Activated T-cell treated with anti-CD3 and anti-CD28 coated beads for 24 hours (primary cell): Measurements from ENCODE around the gene PABPC3.

Source experiments
- DNase-seq: peaks from one replicate; pipeline ENCODE4 v3.0.0-alpha.2; 2020; ENCODE audit warnings: low read depth

PABPC3 gene

GRCh38 chr13:25095851-25096453 is at the start of gene PABPC3:
Gene PABPC3 (plus strand): TSS chr13:25096136. CDS start chr13:25096199, 63 bp downstream.
- DNase-seq = no peak

DNA sequence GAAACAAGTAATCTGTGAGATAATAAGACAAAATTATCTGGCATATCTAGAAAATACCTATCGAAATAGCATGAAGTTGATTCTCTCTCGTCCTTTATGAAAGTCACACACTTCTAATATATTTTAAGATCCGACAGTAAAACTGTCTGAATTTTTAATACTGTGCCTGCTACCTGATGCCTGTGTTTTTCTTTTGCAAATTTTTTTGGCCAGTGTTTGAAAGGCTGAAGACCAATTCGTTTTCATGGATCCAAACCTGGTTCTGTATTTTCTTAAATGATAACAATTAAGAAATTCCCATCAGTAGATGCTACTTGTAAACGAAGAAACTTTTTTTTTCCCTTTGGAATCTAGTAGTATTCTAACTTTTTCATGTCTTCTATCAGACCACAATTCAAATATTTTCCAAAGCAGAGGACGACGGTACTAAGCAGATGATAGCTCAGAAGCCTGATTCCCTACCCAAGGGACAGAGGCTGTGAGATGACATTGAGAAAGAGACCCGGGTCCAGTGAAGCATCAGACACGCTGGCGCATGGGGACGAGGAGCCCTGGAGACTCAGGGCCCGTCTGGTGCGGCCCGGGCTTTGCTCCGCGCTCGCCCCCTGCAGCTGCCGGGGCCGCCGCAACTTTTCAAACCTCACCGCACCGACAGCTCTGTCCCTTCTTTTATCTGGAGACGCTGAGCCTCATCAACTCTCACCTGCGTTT is 49.5 kb upstream of the PABPC3 start:
- no peak for DNase-seq

DNA sequence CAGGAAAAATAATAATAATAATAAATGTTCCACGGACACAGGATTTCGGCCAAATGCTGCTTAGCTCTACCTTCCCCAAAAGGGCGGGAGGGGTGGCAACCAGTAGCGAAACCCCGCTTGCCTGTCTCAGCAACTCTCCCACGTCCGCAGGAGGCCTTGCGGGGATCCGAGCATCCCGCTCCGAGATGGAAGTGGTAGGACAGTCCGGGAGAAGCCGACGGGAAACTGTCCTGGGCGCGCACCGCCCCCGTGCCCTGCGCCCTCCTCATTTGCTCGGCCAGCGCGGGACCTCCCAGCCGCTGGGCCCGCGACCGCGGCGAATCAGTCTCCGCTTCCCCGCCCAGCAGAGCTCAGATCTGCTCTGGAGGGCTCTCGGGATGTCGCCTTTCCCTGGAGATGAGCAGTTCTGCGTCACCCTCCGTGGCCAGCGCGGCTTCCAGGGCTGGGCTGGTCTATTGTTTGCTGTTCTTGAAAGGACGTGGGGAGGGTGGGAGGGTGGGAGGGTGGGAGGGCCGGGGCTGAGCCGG is 48.9 kb upstream of the PABPC3 start:
- no peak for DNase-seq

DNA sequence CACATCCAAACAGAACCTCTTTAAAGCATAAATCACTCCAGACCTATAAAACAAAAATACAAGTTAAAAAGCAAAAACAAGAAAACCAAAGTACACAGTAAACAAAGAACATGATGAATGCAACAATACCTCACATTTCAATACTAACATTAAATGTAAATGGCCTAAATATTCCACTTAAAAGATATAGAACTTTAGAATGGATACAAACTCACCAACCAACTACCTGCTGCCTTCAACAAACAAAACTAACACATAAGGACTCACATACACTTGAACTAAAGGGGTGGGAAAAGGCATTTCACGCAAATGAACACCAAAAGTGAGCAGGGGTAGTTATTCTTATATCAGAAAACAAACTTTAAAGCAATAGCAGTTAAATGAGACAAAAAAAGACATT is 44.9 kb upstream of the PABPC3 start:
- DNase-seq = no peak

DNA sequence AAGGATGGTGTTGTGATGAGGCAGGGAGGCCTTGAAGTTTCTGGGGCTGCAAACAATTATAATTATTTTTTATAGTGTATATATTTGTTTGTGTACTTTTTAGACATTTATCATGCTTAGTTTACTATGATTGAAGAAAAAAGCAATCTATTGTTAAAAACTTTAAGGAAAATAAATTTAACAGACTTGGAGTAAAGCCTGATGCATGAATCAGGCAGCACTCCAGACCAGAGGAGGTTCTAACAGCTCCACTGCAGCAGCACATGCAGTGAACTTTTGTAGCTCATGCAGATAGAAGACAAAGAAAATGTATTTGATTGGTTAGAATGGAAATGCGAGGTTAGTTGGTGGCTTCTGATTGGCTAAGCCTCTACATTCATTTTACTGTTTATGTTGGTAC is 36.8 kb upstream of the PABPC3 start:
- no peak for DNase-seq

- DNase-seq = no peak
Observed at GRCh38 chr13:25059958-25060357, 36.0 kb upstream of the PABPC3 start.

- no peak for DNase-seq
Observed at GRCh38 chr13:25062479-25062878, 33.5 kb upstream of the PABPC3 start.

DNA sequence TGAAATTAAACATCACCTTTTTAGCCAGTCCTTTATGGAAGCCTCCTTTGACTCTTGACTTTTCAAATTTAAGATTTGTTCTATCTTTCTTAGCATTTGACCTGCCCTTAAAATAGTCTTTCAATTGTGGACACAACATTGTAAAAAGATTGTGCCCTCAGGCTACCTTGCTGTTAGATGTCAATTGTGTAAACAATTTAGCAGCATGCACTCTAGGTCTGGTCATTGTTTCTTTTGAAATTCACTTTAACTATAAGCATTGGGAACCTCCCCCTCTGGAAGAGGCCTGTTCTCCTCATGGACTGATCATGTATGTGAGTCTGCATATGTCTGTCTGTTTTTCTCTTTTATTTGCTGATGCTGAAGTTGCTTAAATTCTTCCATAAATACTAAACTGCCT is 31.5 kb upstream of the PABPC3 start:
- no peak for DNase-seq

DNA sequence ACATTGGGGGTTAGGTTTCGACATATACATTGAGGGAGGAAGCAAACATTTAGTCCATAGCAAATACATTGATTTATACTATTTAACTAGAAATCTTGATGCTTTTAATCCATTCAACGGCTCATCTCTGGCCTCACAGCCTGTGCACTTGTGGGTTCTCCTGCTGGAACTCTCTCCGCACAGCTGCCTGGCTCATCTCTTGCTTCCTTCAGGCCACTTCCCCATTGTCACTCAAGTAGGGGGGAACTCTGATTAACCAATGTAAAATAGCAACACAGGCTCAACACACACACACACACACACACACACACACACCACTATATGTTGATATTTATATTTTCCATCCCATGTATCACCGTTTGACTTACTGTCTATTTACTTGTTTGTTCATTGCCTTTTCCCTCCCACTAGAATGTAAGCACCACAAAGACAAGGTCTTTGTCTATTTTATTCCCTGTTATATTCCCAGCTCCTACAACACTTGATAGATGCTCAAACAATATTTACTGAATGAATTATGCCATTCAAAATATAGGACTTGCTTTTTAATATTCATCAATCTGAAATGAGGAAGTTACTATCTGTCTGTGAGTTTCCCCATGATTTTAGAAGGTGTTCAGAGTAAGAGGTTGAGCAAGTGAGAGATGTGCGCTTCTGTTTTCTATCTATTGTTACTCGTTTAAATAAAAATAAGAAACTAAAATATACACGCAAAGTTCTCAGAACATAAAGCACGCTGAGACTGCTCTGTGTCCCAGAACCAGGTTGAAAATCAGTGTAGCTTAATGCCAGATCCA is 29.8 kb upstream of the PABPC3 start:
- DNase-seq = no peak

DNA sequence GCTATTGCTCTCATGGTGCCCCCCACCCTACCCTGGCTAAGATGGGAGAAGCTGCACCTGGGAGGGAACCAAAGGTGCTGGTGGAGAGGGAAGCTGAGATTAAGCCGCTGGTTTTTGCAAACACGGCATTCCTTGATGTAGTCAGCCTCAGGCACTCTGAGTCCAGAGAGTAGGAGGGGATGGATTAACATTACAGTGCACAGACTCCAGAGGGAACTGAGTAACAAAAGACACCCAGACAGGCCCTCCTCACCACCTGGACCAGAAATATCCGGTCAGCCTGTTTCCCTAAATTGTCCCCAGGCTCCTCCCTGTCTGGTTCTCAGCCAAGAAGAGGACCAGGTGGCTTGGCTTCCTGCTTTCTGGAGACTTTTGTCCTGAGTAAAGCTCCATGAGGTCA is 28.9 kb upstream of the PABPC3 start:
- DNase-seq = no peak

GRCh38 chr13:25068810-25069209 is 27.1 kb upstream of the PABPC3 start:
- DNase-seq = no peak

- no peak for DNase-seq
Observed at GRCh38 chr13:25069236-25069635, 26.7 kb upstream of the PABPC3 start.

GRCh38 chr13:25069911-25070310 is 26.0 kb upstream of the PABPC3 start:
- DNase-seq = no peak

DNA sequence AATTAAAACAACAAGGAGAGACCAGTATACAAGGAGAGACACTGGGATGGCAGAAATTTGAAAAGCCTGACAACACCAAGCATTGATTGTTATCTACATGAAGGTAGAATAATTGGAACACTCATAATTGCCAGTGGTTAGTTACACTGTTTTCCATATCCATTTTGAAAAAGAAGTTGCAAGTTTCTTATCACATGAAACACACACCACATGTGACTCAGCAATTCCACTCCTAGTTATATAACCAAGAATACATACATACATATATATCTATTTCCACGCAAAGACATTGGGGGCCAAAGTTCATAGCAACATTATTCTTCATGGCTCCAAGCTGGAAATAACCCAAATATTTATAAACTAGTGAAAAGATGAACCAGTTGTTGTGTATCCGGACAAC is 15.2 kb upstream of the PABPC3 start:
- DNase-seq = no peak

- no peak for DNase-seq
Observed at GRCh38 chr13:25084096-25084495, 11.8 kb upstream of the PABPC3 start.

GRCh38 chr13:25085125-25085742 is 10.7 kb upstream of the PABPC3 start:
- no peak for DNase-seq

DNA sequence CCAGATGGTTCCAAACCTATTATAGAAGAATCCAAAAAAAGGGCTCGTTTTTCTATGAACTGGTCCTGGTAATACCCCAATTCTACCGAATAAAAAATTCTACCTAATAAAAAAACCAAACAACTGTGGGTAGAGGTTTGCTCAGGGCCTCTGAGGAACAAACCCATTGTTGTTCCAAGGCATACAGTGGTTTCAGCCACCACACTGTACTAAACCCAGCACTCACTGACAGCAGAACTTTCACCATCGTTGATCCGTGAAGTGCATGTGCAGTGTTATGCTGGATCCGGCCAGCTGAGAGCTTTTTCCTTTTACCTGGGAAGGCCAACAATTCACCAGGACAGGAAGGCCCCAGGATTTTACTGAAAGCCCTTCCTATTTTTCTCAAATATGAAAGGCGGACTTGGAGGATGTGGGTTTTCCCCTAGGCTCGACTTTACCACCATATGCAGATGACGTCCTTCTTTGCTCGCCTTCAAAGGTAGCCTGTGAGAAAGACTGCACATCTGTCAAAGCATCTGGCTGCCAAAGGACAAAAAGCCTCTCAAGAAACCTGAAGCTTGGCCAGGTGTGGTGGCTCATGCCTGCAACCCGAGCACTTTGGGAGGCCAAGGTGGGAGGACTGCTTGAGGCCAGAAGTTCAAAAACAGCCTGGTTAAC is 7.2 kb upstream of the PABPC3 start:
- DNase-seq = no peak

DNA sequence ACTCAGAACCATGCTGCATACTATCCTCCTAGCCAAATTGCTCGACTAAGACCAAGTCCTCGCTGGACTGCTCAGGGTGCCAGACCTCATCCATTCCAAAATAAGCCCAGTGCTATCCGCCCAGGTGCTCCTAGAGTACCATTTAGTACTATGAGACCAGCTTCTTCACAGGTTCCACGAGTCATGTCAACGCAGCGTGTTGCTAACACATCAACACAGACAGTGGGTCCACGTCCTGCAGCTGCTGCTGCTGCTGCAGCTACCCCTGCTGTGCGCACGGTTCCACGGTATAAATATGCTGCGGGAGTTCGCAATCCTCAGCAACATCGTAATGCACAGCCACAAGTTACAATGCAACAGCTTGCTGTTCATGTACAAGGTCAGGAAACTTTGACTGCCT is 1.5 kb downstream of the PABPC3 start:
- DNase-seq = no peak

- no peak for DNase-seq
Observed at GRCh38 chr13:25103711-25104110, 7.8 kb downstream of the PABPC3 start.

DNA sequence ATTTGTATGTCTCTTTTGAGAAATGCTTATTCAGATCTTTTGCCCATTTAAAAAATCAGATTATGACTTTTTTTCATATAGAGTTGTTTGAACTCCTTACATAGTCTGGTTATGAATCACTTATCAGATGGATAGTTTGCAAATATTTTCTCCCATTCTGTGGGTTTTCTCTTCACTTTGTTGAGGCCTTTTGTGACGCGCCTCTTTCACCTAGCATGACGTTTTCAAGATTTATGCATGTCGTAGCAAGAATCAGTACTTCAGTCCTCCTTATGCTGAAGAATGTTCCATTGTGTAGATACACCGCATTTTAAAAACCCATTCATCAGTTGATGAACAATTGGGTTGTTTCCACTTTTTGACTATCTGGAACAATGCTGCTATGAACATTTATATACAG is 13.4 kb downstream of the PABPC3 start:
- DNase-seq = no peak

DNA sequence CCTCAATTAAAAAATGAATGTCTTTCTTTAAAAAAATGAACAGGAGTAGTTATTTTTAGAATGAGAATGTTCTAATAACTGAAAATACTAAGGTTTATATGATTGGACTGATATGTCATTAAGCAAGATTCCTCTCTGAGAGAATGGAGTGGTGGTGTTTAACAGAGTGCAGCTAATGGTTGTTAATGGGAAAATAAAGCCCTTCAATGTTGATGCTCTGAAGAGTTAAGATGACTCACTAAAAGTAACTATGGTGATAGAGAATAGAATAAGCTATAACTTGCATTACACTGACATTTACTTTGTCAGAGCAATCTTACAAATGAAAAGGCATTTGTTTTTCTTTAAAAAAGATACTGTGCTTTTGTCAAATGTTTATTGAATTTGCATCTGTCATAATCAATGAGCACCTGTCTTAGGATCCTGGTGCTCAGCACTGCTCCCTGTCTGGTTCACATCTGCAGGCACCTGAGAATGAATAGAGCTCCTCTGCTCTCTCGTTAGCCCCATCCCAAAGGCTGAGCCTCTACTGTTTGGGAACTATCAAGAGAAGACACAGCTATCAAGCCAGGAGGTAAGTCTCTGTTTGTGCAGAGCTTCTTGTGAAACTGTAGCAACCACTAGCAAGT is 15.1 kb downstream of the PABPC3 start:
- no peak for DNase-seq

DNA sequence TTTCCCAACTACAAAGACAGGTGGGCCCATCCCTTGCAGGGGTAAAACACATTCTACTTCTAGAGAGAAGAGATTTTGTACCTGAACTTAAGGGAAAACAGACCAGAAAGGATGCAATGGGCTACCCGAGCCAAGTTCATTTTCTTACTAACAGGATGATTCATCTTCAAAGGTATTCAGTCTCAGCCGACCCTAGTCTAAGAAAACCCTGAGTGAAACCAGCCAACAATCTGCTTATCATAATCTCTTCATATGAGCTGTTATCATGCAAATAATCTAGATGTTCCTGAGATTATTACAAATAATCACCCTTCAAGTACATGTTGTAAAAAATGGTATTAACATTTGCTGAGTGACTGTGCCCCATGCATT is 15.6 kb downstream of the PABPC3 start:
- DNase-seq = no peak
